Calu3 (cell line): Measurements from ENCODE around the gene ZNF580. TPM values are rescaled to one million over a fixed set of nuclear protein-coding genes. Genes with fewer than 3 reads are reported as not detected.

ENCODE experiments used
- BruUV-seq: library from RNA; stranded (reverse); fragments of 400-500 nt; replicated peaks from 2 replicates; lab custom pipeline; 2021; lab: Mats Ljungman, UMichigan
- CTCF ChIA-PET: fragments of 300-600 bp; sonication (Branson Sonifier 250); formaldehyde crosslinking; loops from one replicate; lab custom pipeline; 2022; ENCODE audit warnings: antibody characterized with exemption; lab: Charles Lee
- DNase-seq: peaks from one replicate; pipeline ENCODE4 v3.0.0; 2022
- H3K27ac Mint-ChIP-seq: one replicate; pipeline ENCODE4 v1.8.0; 2022; ENCODE audit warnings: mixed read lengths; ENCODE audit not compliant: unreplicated experiment
- H3K27me3 Mint-ChIP-seq: one replicate; pipeline ENCODE4 v1.8.0; 2022; ENCODE audit warnings: mixed read lengths; ENCODE audit not compliant: unreplicated experiment
- H3K36me3 Mint-ChIP-seq: one replicate; pipeline ENCODE4 v1.8.0; 2022; ENCODE audit warnings: mild to moderate bottlenecking, moderate library complexity, mixed read lengths; ENCODE audit not compliant: insufficient read depth, unreplicated experiment
- H3K4me1 Mint-ChIP-seq: one replicate; pipeline ENCODE4 v1.8.0; 2022; ENCODE audit warnings: mild to moderate bottlenecking, low read depth, mixed read lengths; ENCODE audit not compliant: unreplicated experiment
- H3K4me3 Mint-ChIP-seq: one replicate; pipeline ENCODE4 v1.8.0; 2022; ENCODE audit warnings: mild to moderate bottlenecking, low read depth, moderate library complexity, mixed read lengths; ENCODE audit not compliant: unreplicated experiment
- H3K9me3 Mint-ChIP-seq: one replicate; pipeline ENCODE4 v1.8.0; 2022; ENCODE audit warnings: low read depth, mixed read lengths; ENCODE audit not compliant: unreplicated experiment
- intact Hi-C: fragments of 100-400 bp; cut with micrococcal nuclease; formaldehyde crosslinking; loops from one replicate; pipeline ENCODE4 v1.10.0; 2022; ENCODE audit not compliant: unreplicated experiment
- total RNA-seq: library from RNA; stranded (reverse); gene quantifications from 2 replicates; pipeline ENCODE4 v1.2.3, GENCODE V29; 2022
- TF ChIP-seq, protein P1 (sequence below): fragments of 200-600 bp; IDR thresholded peaks from one replicate; pipeline ENCODE4 v1.8.0; 2022; ENCODE audit warnings: antibody characterized with exemption; ENCODE audit not compliant: unreplicated experiment

Gene ZNF580
- total RNA-seq, 1 experiment from 2014 or later = 35.6 TPM

DNA sequence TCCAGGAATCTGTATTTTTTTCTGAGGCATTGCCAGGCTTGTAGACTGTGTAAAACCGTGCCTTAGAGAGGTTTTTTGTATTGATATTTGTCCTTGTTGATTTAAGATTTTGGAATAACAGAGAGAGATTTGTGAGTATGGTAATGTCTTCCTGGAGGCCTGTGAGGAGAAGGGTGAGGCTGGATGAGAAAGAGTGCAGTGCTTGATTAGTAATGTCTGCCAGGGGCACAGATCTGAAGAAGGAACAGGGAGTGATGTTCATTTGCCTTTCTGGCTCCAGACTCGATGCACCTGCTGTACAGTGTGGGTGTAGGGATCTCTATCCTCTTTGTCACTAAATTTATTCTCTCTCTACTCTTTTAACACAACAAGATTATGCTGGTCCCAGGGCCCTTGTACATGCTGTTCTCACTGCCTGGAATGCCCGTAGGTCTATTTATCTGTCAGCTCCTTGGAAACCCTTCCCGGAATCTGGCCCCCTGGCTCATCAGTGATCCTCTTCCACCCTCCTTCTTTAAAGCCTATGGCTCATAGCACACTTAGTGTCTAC lies 45.7 kb upstream of the ZNF580 start:
- Mint-ChIP-seq H3K27me3 (peaks cover 7% of the 10 kb centered on the region), H3K36me3 (peaks cover 57% of the 10 kb centered on the region), H3K27ac (no peak overlapping the region), H3K4me3 (no peak overlapping the region), H3K4me1 (peaks cover 9% of the 10 kb centered on the region), H3K9me3 (no peaks in the 10 kb centered on the region)
- intact Hi-C loops = loop anchor here (5.0 kb wide), 1 partner anchor 48 kb away; the partner anchor contains the start of gene SBK3
- no peak for DNase-seq
- TF ChIP-seq, protein P1, sequence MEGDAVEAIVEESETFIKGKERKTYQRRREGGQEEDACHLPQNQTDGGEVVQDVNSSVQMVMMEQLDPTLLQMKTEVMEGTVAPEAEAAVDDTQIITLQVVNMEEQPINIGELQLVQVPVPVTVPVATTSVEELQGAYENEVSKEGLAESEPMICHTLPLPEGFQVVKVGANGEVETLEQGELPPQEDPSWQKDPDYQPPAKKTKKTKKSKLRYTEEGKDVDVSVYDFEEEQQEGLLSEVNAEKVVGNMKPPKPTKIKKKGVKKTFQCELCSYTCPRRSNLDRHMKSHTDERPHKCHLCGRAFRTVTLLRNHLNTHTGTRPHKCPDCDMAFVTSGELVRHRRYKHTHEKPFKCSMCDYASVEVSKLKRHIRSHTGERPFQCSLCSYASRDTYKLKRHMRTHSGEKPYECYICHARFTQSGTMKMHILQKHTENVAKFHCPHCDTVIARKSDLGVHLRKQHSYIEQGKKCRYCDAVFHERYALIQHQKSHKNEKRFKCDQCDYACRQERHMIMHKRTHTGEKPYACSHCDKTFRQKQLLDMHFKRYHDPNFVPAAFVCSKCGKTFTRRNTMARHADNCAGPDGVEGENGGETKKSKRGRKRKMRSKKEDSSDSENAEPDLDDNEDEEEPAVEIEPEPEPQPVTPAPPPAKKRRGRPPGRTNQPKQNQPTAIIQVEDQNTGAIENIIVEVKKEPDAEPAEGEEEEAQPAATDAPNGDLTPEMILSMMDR = no peak
- no TSS peak for BruUV-seq
- CTCF ChIA-PET = interaction anchor here (1.1 to 1.2 kb wide), 2 partner anchors 9 to 22 kb away, joined by 3 read pairs; no protein-coding TSS in a partner anchor

DNA sequence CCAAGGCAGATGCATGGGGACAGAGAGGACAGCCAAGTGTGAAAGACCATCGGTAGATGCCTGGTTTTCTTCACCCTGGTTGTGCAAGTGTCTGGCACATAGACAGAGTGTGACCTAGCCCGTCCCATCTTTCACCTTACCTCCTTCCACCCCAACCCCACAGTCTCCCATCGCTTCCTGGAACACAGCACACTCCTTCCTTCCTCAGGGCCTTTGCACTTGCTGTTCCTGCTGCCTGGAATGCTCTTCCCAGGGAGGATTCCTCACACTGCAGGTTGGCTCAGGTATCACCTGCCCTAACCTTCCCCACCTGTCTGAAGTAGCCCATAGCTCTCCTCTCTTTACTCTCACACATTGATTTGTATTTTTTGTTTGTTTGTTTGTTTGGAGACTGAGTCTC lies 44.5 kb upstream of the ZNF580 start:
- CTCF ChIA-PET = no interaction called here
- Mint-ChIP-seq H3K27ac (no peak overlapping the region), H3K4me3 (no peak overlapping the region), H3K9me3 (no peaks in the 10 kb centered on the region), H3K36me3 (peaks cover 66% of the 10 kb centered on the region), H3K27me3 (no peaks in the 10 kb centered on the region), H3K4me1 (peaks cover 14% of the 10 kb centered on the region)
- intact Hi-C loops = loop anchor here (5.0 kb wide), 1 partner anchor 49 kb away; the partner anchor contains the start of gene SBK3
- no peak for DNase-seq
- BruUV-seq = no TSS peak
- TF ChIP-seq, protein P1 = no peak

DNA sequence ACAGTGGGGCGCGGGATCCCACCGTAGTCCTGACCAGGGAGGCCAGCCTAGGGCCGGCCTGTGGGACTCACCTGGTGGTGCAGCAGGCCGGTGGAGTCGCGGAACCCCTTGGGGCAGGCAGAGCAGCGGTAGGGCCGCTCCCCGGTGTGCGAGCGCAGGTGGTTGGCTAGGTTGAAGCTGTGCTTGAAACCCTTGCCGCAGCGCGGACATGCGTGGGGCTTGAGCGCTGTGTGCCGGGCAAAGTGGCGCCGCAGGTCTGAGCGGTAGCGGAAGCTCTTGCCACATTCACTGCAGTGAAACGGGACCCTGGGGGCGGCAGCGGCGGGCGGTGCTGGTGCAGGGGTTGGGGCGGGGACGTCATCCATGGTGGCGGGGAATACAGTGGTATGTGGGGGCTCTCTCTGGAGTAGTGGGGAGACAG lies 43.3 kb upstream of the ZNF580 start:
- Mint-ChIP-seq H3K27me3 (no peaks in the 10 kb centered on the region), H3K4me1 (peaks cover 15% of the 10 kb centered on the region), H3K36me3 (peaks cover 69% of the 10 kb centered on the region), H3K27ac (no peak overlapping the region), H3K9me3 (no peaks in the 10 kb centered on the region), H3K4me3 (no peak overlapping the region)
- no TSS peak for BruUV-seq
- CTCF ChIA-PET = no interaction called here
- intact Hi-C loops = loop anchor here (5.0 kb wide), 1 partner anchor 50 kb away; the partner anchor contains the start of gene SBK3
- no peak for DNase-seq
- TF ChIP-seq, protein P1 = no peak

DNA sequence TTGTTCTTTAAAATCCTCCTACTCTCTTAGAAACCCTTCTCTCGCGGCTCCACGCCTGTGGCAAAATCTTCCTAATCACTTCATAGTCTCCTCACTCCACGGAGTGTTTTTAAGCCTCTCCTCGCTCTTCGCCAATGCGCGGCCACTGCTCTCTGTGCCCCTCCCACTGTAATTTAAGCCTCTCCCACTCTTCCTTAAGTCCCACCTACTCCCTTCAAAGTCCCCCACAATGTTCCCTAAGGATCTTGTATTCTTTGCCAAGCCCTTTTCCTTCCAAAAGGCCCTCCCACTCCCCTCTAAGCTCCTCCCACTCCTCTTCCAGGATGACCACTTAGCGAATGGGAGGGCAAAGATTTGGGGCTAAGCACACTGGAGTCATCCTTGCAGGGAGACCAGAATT lies 42.8 kb upstream of the ZNF580 start:
- no peaks in the 10 kb centered on the region for H3K27me3 Mint-ChIP-seq
- H3K9me3 Mint-ChIP-seq = no peaks in the 10 kb centered on the region
- intact Hi-C loops = loop anchor here (2.0 to 5.0 kb wide), 2 partner anchors 51 to 81 kb away; partner anchors contain the start of gene SBK3
- H3K4me3 Mint-ChIP-seq = no peak overlapping the region
- CTCF ChIA-PET = no interaction called here
- no peak for DNase-seq
- TF ChIP-seq, protein P1 = no peak
- peaks cover 72% of the 10 kb centered on the region for H3K36me3 Mint-ChIP-seq
- H3K4me1 Mint-ChIP-seq = peaks cover 15% of the 10 kb centered on the region
- no peak overlapping the region for H3K27ac Mint-ChIP-seq
- BruUV-seq = no TSS peak
